ENCODE data around the gene SLC35B1.

DNA sequence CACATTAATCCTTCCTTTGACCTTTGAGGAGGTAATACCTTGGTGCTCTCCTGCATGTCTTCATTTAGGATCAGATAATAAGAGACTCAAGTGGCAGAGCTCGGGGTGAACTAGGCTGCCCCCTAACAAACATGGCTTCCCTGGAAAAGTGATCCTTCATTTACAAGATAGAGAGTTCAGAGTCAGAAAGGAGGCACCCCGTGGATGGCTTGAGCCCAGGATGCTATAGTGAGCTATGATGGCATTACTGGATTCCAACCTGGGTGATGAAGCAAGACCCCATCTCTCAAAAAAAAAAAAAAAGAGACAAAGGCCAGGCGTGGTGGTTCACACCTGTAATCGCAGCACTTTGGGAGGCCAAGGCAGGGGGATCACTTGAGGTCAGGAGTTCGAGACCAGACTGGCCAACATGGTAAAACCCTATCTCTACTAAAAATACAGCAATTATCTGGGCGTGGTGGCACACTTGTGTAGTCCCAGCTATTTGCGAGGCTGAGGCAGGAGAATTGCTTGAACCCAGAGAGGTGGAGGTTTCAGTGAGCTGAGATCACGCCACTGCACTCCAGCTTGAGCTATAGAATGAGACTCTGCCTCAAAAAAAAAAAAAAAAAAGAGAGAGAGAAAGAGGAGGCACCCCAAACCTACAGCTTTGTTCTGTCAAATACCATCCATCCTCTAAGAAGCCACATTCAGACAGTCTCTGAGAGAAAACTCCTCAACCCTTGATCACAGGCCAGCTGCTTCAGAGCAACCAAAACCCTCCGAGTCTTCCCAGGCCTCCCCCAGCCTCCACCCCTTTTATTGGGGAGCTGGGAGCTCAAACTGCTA, 48.8 kb upstream of the SLC35B1 start:
- no peak for TF ChIP-seq POLR2AphosphoS5 (IDR thresholded peaks at IDR 0.05)
- TF ChIP-seq, protein P1, sequence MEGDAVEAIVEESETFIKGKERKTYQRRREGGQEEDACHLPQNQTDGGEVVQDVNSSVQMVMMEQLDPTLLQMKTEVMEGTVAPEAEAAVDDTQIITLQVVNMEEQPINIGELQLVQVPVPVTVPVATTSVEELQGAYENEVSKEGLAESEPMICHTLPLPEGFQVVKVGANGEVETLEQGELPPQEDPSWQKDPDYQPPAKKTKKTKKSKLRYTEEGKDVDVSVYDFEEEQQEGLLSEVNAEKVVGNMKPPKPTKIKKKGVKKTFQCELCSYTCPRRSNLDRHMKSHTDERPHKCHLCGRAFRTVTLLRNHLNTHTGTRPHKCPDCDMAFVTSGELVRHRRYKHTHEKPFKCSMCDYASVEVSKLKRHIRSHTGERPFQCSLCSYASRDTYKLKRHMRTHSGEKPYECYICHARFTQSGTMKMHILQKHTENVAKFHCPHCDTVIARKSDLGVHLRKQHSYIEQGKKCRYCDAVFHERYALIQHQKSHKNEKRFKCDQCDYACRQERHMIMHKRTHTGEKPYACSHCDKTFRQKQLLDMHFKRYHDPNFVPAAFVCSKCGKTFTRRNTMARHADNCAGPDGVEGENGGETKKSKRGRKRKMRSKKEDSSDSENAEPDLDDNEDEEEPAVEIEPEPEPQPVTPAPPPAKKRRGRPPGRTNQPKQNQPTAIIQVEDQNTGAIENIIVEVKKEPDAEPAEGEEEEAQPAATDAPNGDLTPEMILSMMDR (IDR thresholded peaks at IDR 0.05): no peak
- TF ChIP-seq EP300 (IDR thresholded peaks at IDR 0.05): no peak

Measured in stomach (tissue), 4 donors.